Endothelial cell of umbilical vein (primary cell): ENCODE data around the gene ADGRG1.

Experiments used
- EZH2 ChIP-seq: IDR thresholded peaks from 2 replicates; pipeline ENCODE4 v1.6.1; 2012; ENCODE audit warnings: borderline replicate concordance, low read depth, mild to moderate bottlenecking, moderate library complexity, low read length, inconsistent platforms; ENCODE audit not compliant: severe bottlenecking
- FOS ChIP-seq: IDR thresholded peaks from 2 replicates; pipeline ENCODE4 v1.6.1; 2011; ENCODE audit warnings: mild to moderate bottlenecking, low read length, moderate library complexity, borderline replicate concordance; ENCODE audit not compliant: insufficient read depth
- GATA2 ChIP-seq: IDR thresholded peaks from 2 replicates; pipeline ENCODE4 v1.7.0; 2011; ENCODE audit warnings: low read depth, mild to moderate bottlenecking, moderate library complexity, mixed read lengths, low read length; ENCODE audit not compliant: insufficient read length, insufficient read depth
- JUN ChIP-seq: IDR thresholded peaks from 2 replicates; pipeline ENCODE4 v1.6.1; 2011; ENCODE audit warnings: borderline replicate concordance, low read depth; ENCODE audit not compliant: insufficient read length, insufficient read depth
- MYC ChIP-seq: IDR thresholded peaks from one replicate; pipeline ENCODE4 v1.6.1; 2011; ENCODE audit warnings: mild to moderate bottlenecking, low read depth, low read length
- POLR2A ChIP-seq: IDR thresholded peaks from 2 replicates; pipeline ENCODE4 v1.6.1; 2012; ENCODE audit warnings: low read depth, mild to moderate bottlenecking, control low read depth, low read length
- POLR2AphosphoS5 ChIP-seq: IDR thresholded peaks from 2 replicates; pipeline ENCODE4 v1.6.1; 2012; ENCODE audit warnings: low read depth, mild to moderate bottlenecking, control low read depth, low read length, moderate library complexity; ENCODE audit not compliant: insufficient read depth
- TF ChIP-seq, protein P1 (sequence below), 2 donors: IDR thresholded peaks; 1 replicate in 1 of 2; 2 replicates in 1 of 2; pipeline ENCODE4 v1.5.1; 2011; ENCODE audit warnings: low read length in 2 of 2, mild to moderate bottlenecking in 2 of 2, moderate library complexity in 2 of 2, control low read depth in 1 of 2, inconsistent platforms in 1 of 2, low read depth in 1 of 2; ENCODE audit not compliant: insufficient read depth in 1 of 2; ENCODE audit errors: extremely low read depth in 1 of 2
- TF ChIP-seq, protein P2 (sequence below): IDR thresholded peaks from 2 replicates; pipeline ENCODE4 v1.6.1; 2011; ENCODE audit not compliant: insufficient read depth, insufficient read length

- TF ChIP-seq EZH2, result no peak
- TF ChIP-seq JUN, result no peak
- TF ChIP-seq, protein P1, sequence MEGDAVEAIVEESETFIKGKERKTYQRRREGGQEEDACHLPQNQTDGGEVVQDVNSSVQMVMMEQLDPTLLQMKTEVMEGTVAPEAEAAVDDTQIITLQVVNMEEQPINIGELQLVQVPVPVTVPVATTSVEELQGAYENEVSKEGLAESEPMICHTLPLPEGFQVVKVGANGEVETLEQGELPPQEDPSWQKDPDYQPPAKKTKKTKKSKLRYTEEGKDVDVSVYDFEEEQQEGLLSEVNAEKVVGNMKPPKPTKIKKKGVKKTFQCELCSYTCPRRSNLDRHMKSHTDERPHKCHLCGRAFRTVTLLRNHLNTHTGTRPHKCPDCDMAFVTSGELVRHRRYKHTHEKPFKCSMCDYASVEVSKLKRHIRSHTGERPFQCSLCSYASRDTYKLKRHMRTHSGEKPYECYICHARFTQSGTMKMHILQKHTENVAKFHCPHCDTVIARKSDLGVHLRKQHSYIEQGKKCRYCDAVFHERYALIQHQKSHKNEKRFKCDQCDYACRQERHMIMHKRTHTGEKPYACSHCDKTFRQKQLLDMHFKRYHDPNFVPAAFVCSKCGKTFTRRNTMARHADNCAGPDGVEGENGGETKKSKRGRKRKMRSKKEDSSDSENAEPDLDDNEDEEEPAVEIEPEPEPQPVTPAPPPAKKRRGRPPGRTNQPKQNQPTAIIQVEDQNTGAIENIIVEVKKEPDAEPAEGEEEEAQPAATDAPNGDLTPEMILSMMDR (IDR thresholded peaks at IDR 0.05; ENCODE audit: extremely low read depth in 1 of 2, insufficient read depth in 1 of 2, low read depth in 1 of 2, low read length in 2 of 2), result peak; percentile 70 to 90
- TF ChIP-seq MYC, result no peak
- TF ChIP-seq POLR2A, result no peak
- TF ChIP-seq FOS, result no peak
- TF ChIP-seq, protein P2, sequence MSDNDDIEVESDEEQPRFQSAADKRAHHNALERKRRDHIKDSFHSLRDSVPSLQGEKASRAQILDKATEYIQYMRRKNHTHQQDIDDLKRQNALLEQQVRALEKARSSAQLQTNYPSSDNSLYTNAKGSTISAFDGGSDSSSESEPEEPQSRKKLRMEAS, result no peak
- TF ChIP-seq POLR2AphosphoS5, result no peak
- no peak for TF ChIP-seq GATA2
These were observed 28.2 kb upstream of the ADGRG1 start for GRCh38 chr16:57600048-57600835.
